GM12878 (cell line): ENCODE results near the gene PEX6. TPM values are rescaled to one million over a fixed set of nuclear protein-coding genes. Genes with fewer than 3 reads are reported as not detected.

Experiments used
- CBFB ChIP-seq: IDR thresholded peaks from 2 replicates; pipeline ENCODE4 v1.6.1; 2016; ENCODE audit warnings: antibody characterized with exemption, low read depth
- ESRRA ChIP-seq: IDR thresholded peaks from 2 replicates; pipeline ENCODE4 v1.6.1; 2012; ENCODE audit warnings: mild to moderate bottlenecking, low read length, improper control_type of control experiment
- IKZF2 ChIP-seq, 2 experiments: fragments of 450-650 bp; IDR thresholded peaks; 2 replicates each; pipeline ENCODE4 v1.6.1; 2017; ENCODE audit warnings: mild to moderate bottlenecking in 2 of 2, moderate library complexity in 2 of 2
- LARP7 ChIP-seq: fragments of 450-650 bp; IDR thresholded peaks from 2 replicates; pipeline ENCODE4 v1.6.1; 2017; ENCODE audit warnings: mild to moderate bottlenecking
- NBN ChIP-seq: fragments of 450-650 bp; IDR thresholded peaks from 2 replicates; pipeline ENCODE4 v1.6.1; 2016
- NR2C2 ChIP-seq: IDR thresholded peaks from 2 replicates; pipeline ENCODE4 v1.6.1; 2011; ENCODE audit warnings: borderline replicate concordance, low read depth; ENCODE audit not compliant: control insufficient read depth, insufficient read length
- POLR2AphosphoS5 ChIP-seq: IDR thresholded peaks from 2 replicates; pipeline ENCODE4 v1.6.1; 2011; ENCODE audit warnings: mild to moderate bottlenecking, low read length, inconsistent platforms
- RBBP5 ChIP-seq: fragments of 200-600 bp; sonication (generic); conservative IDR thresholded peaks from 2 replicates; pipeline ENCODE4 v1.6.1; 2016
- SP1 ChIP-seq: IDR thresholded peaks from one replicate; pipeline ENCODE4 v1.6.1; 2011; ENCODE audit warnings: low read depth, low read length
- ZBTB40 ChIP-seq: fragments of 450-650 bp; IDR thresholded peaks from 2 replicates; pipeline ENCODE4 v1.6.1; 2016; ENCODE audit warnings: mild to moderate bottlenecking, moderate library complexity, borderline replicate concordance
- polyA plus RNA-seq, 11 experiments: library from polyadenylated mRNA; depleted of rRNA in 4 of 11; unstranded in 6 of 11; stranded (reverse) in 5 of 11; fragments of >200 nt; fragmentation: Nextera tagmentation in 4 of 11; fragmentation: Illumina TruSeq in 1 of 11; extraction: Ambion mirVana in 4 of 11; extraction: Trizol in 1 of 11; gene quantifications; 1 replicate in 1 of 11; 2 replicates in 10 of 11; pipeline versions ENCODE4 v1.2.1 to v1.2.3, GENCODE V29; 2011 to 2016; ENCODE audit warnings: inconsistent platforms in 2 of 11, missing spikeins in 2 of 11, low read depth in 1 of 11
- total RNA-seq, 4 experiments: library from RNA; depleted of rRNA in 3 of 4; stranded (reverse); fragments of >200 nt in 3 of 4; fragmentation: Illumina TruSeq in 1 of 4; extraction: Trizol in 1 of 4; gene quantifications; 2 replicates each; pipeline versions ENCODE4 v1.2.1 to v1.2.3, GENCODE V29; 2013 to 2021

The PEX6 gene
- total and polyA plus RNA-seq, 10 of the 15 experiments (the other 5 are each of a cell fraction or from before 2014, with no cell fraction given), result 0.39 to 21.1 (median 7.8) TPM

- TF ChIP-seq ZBTB40 (no peak), ESRRA (no peak), NR2C2 (no peak), SP1 (peak; percentile 72), LARP7 (peak; percentile 12; the same call in 1 of the 2 replicates), NBN (peak; percentile 46; the same call in 1 of the 2 replicates), POLR2AphosphoS5 (peak; percentile 96), RBBP5 (no peak), IKZF2 (IDR thresholded peaks at IDR 0.05) (no peak; a peak in 1 of 4 replicates), CBFB (peak; percentile 31; the same call in 1 of the 2 replicates)
Observed at GRCh38 chr6:42984001-42984923, 5.3 kb upstream of the PEX6 start, which contains the start of gene PPP2R5D (continued).
